Endothelial cell (in vitro differentiated cells): ENCODE measurements around the gene CASD1. TPM values are rescaled to one million over a fixed set of nuclear protein-coding genes. Genes with fewer than 3 reads are reported as not detected.

ENCODE experiments used
- DNase-seq: peaks from one replicate; pipeline ENCODE4 v3.0.0; 2021; ENCODE audit warnings: low spot score
- H3K27ac Mint-ChIP-seq: one replicate; pipeline ENCODE4 v1.8.0; 2021; ENCODE audit warnings: mixed read lengths, inconsistent platforms; ENCODE audit not compliant: unreplicated experiment
- H3K27me3 Mint-ChIP-seq: one replicate; pipeline ENCODE4 v1.8.0; 2021; ENCODE audit warnings: mild to moderate bottlenecking, moderate library complexity, mixed read lengths, inconsistent platforms; ENCODE audit not compliant: unreplicated experiment
- H3K36me3 Mint-ChIP-seq: one replicate; pipeline ENCODE4 v1.8.0; 2021; ENCODE audit warnings: mild to moderate bottlenecking, low read depth, mixed read lengths, inconsistent platforms; ENCODE audit not compliant: unreplicated experiment
- H3K4me1 Mint-ChIP-seq: one replicate; pipeline ENCODE4 v1.8.0; 2021; ENCODE audit warnings: mild to moderate bottlenecking, mixed read lengths, inconsistent platforms; ENCODE audit not compliant: unreplicated experiment
- H3K4me3 Mint-ChIP-seq: one replicate; pipeline ENCODE4 v1.8.0; 2021; ENCODE audit warnings: mild to moderate bottlenecking, mixed read lengths, inconsistent platforms; ENCODE audit not compliant: unreplicated experiment
- H3K9me3 Mint-ChIP-seq: one replicate; pipeline ENCODE4 v1.8.0; 2021; ENCODE audit warnings: mixed read lengths, inconsistent platforms; ENCODE audit not compliant: unreplicated experiment
- CTCF ChIP-seq: fragments of 200-600 bp; sonication (generic); IDR thresholded peaks from one replicate; pipeline ENCODE4 v1.5.0; 2021; ENCODE audit warnings: antibody characterized with exemption; ENCODE audit not compliant: unreplicated experiment
- total RNA-seq: library from RNA; stranded (reverse); fragmentation: NEBNext Ultra II Directional; extraction: Animal tissue kit (Norgen Biotek cat#: 25700); gene quantifications from one replicate; pipeline ENCODE4 v1.2.1, GENCODE V29; 2021; ENCODE audit not compliant: unreplicated experiment

CASD1 gene
- total RNA-seq, 1 donor from 2014 or later, result 28.8 TPM

DNA sequence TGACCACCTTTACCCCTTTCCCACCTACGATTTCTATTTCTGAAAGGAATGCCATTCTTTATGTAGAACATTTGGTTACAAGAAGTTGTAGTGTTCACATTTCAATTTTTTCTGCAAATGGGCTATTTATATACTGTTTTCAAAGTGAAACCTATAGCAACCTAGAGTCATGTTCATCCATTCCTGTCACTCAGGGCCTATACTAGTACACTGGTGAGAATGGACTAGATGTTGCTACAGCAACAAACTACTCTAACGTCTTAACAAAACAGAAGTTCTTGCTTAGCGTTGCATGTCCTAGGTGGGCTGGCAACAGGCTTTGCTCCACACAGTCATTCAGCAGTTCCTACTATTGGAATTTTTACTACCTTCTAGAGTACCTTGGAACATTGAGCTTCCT is 16.3 kb downstream of the CASD1 start:
- Mint-ChIP-seq H3K4me3 (no peak overlapping the region), H3K27ac (no peak overlapping the region), H3K4me1 (no peaks in the 10 kb centered on the region), H3K36me3 (no peaks in the 10 kb centered on the region), H3K9me3 (no peaks in the 10 kb centered on the region), H3K27me3 (no peaks in the 10 kb centered on the region)
- TF ChIP-seq CTCF, result no peak
- DNase-seq, result no peak

GRCh38 chr7:94529516-94529915 is 19.9 kb downstream of the CASD1 start:
- H3K27ac Mint-ChIP-seq, result no peak overlapping the region
- H3K9me3 Mint-ChIP-seq, result no peaks in the 10 kb centered on the region
- no peak for DNase-seq
- no peaks in the 10 kb centered on the region for H3K36me3 Mint-ChIP-seq
- H3K27me3 Mint-ChIP-seq, result no peaks in the 10 kb centered on the region
- TF ChIP-seq CTCF, result no peak
- no peak overlapping the region for H3K4me3 Mint-ChIP-seq
- H3K4me1 Mint-ChIP-seq, result no peaks in the 10 kb centered on the region

GRCh38 chr7:94530109-94530508 is 20.5 kb downstream of the CASD1 start:
- Mint-ChIP-seq H3K27me3 (no peaks in the 10 kb centered on the region), H3K27ac (no peak overlapping the region), H3K36me3 (no peaks in the 10 kb centered on the region), H3K4me3 (no peak overlapping the region), H3K9me3 (no peaks in the 10 kb centered on the region), H3K4me1 (no peaks in the 10 kb centered on the region)
- no peak for DNase-seq
- no peak for TF ChIP-seq CTCF

- Mint-ChIP-seq H3K4me3 (no peak overlapping the region), H3K27me3 (no peaks in the 10 kb centered on the region), H3K9me3 (no peaks in the 10 kb centered on the region), H3K36me3 (no peaks in the 10 kb centered on the region), H3K27ac (no peak overlapping the region), H3K4me1 (no peaks in the 10 kb centered on the region)
- no peak for DNase-seq
- no peak for TF ChIP-seq CTCF
Observed at GRCh38 chr7:94532676-94533075, 23.1 kb downstream of the CASD1 start.

GRCh38 chr7:94540428-94540827 is 30.8 kb downstream of the CASD1 start:
- no peaks in the 10 kb centered on the region for H3K9me3 Mint-ChIP-seq
- no peak overlapping the region for H3K27ac Mint-ChIP-seq
- no peaks in the 10 kb centered on the region for H3K27me3 Mint-ChIP-seq
- no peak for DNase-seq
- TF ChIP-seq CTCF, result no peak
- no peak overlapping the region for H3K4me3 Mint-ChIP-seq
- H3K36me3 Mint-ChIP-seq, result no peaks in the 10 kb centered on the region
- H3K4me1 Mint-ChIP-seq, result no peaks in the 10 kb centered on the region
